Central memory CD8-positive, alpha-beta T cell (primary cell): ENCODE measurements around the gene TTC28.

Source experiments
- ATAC-seq: fragments of 150-1000 bp; cut with Tn5 transposase; replicated peaks from 2 replicates; pipeline ENCODE4 v1.10.0; 2022; ENCODE audit warnings: mild to moderate bottlenecking, moderate FRiP score, moderate number of reproducible peaks; ENCODE audit not compliant: poor library complexity, severe bottlenecking; ENCODE audit errors: extremely low read depth
- DNase-seq, 2 donors: peaks; one replicate each; pipeline ENCODE4 v3.0.0; 2021; ENCODE audit warnings: low spot score in 2 of 2
- H3K27ac Mint-ChIP-seq: one replicate; pipeline ENCODE4 v1.8.0; 2022; ENCODE audit warnings: low read depth, mild to moderate bottlenecking, moderate library complexity, mixed read lengths
- H3K27me3 Mint-ChIP-seq: one replicate; pipeline ENCODE4 v1.8.0; 2022; ENCODE audit warnings: mixed read lengths
- H3K36me3 Mint-ChIP-seq: one replicate; pipeline ENCODE4 v1.8.0; 2022; ENCODE audit warnings: mild to moderate bottlenecking, moderate library complexity, mixed read lengths; ENCODE audit not compliant: insufficient read depth
- H3K4me1 Mint-ChIP-seq: one replicate; pipeline ENCODE4 v1.8.0; 2022; ENCODE audit warnings: mixed read lengths
- H3K4me3 Mint-ChIP-seq: one replicate; pipeline ENCODE4 v1.8.0; 2022; ENCODE audit warnings: mild to moderate bottlenecking, moderate library complexity, mixed read lengths
- H3K9me3 Mint-ChIP-seq: one replicate; pipeline ENCODE4 v1.8.0; 2022; ENCODE audit warnings: mixed read lengths

The TTC28 gene

GRCh38 chr22:28008056-28008455 lies 671.6 kb downstream of the TTC28 start:
- Mint-ChIP-seq H3K36me3 (peaks cover 1% of the 10 kb centered on the region), H3K4me1 (no peaks in the 10 kb centered on the region), H3K4me3 (no peak overlapping the region), H3K9me3 (no peaks in the 10 kb centered on the region), H3K27ac (no peak overlapping the region), H3K27me3 (peaks cover 13% of the 10 kb centered on the region)
- ATAC-seq (no peak), DNase-seq (no peak)

GRCh38 chr22:28006271-28006670 lies 673.4 kb downstream of the TTC28 start:
- Mint-ChIP-seq H3K27ac (no peak overlapping the region), H3K36me3 (peaks cover 1% of the 10 kb centered on the region), H3K9me3 (no peaks in the 10 kb centered on the region), H3K27me3 (peaks cover 13% of the 10 kb centered on the region), H3K4me3 (no peak overlapping the region), H3K4me1 (no peaks in the 10 kb centered on the region)
- DNase-seq (no peak), ATAC-seq (no peak)

- Mint-ChIP-seq H3K9me3 (no peaks in the 10 kb centered on the region), H3K4me3 (no peak overlapping the region), H3K27me3 (peaks cover 13% of the 10 kb centered on the region), H3K4me1 (no peaks in the 10 kb centered on the region), H3K27ac (no peak overlapping the region), H3K36me3 (peaks cover 1% of the 10 kb centered on the region)
- ATAC-seq = no peak
- no peak for DNase-seq
Observed at GRCh38 chr22:28005513-28005912, 674.1 kb downstream of the TTC28 start.

- Mint-ChIP-seq H3K27ac (no peak overlapping the region), H3K27me3 (peaks cover 13% of the 10 kb centered on the region), H3K36me3 (peaks cover 1% of the 10 kb centered on the region), H3K9me3 (no peaks in the 10 kb centered on the region), H3K4me3 (no peak overlapping the region), H3K4me1 (no peaks in the 10 kb centered on the region)
- DNase-seq (no peak), ATAC-seq (no peak)
Observed at GRCh38 chr22:28004021-28004420, 675.6 kb downstream of the TTC28 start.

GRCh38 chr22:28002863-28003565 lies 676.6 kb downstream of the TTC28 start:
- Mint-ChIP-seq H3K9me3 (no peaks in the 10 kb centered on the region), H3K36me3 (peaks cover 1% of the 10 kb centered on the region), H3K4me3 (no peak overlapping the region), H3K27ac (no peak overlapping the region), H3K4me1 (no peaks in the 10 kb centered on the region), H3K27me3 (peaks cover 13% of the 10 kb centered on the region)
- DNase-seq (no peak), ATAC-seq (no peak)

GRCh38 chr22:28002181-28002700 lies 677.4 kb downstream of the TTC28 start:
- H3K27ac Mint-ChIP-seq = no peak overlapping the region
- DNase-seq (no peak), ATAC-seq (no peak)
- H3K9me3 Mint-ChIP-seq = no peaks in the 10 kb centered on the region
- H3K4me1 Mint-ChIP-seq = no peaks in the 10 kb centered on the region
- H3K36me3 Mint-ChIP-seq = peaks cover 1% of the 10 kb centered on the region
- peaks cover 13% of the 10 kb centered on the region for H3K27me3 Mint-ChIP-seq
- no peak overlapping the region for H3K4me3 Mint-ChIP-seq

GRCh38 chr22:28001171-28001835 lies 678.3 kb downstream of the TTC28 start:
- H3K9me3 Mint-ChIP-seq = no peaks in the 10 kb centered on the region
- H3K27ac Mint-ChIP-seq = no peak overlapping the region
- H3K4me3 Mint-ChIP-seq = no peak overlapping the region
- H3K27me3 Mint-ChIP-seq = peaks cover 13% of the 10 kb centered on the region
- no peaks in the 10 kb centered on the region for H3K4me1 Mint-ChIP-seq
- peaks cover 1% of the 10 kb centered on the region for H3K36me3 Mint-ChIP-seq
- ATAC-seq (no peak), DNase-seq (no peak)

GRCh38 chr22:28000361-28000760 lies 679.3 kb downstream of the TTC28 start:
- Mint-ChIP-seq H3K4me3 (no peak overlapping the region), H3K9me3 (no peaks in the 10 kb centered on the region), H3K4me1 (no peaks in the 10 kb centered on the region), H3K27ac (no peak overlapping the region), H3K36me3 (peaks cover 1% of the 10 kb centered on the region), H3K27me3 (peaks cover 13% of the 10 kb centered on the region)
- ATAC-seq (no peak), DNase-seq (no peak)

GRCh38 chr22:27999876-28000275 lies 679.8 kb downstream of the TTC28 start:
- DNase-seq (no peak), ATAC-seq (no peak)
- Mint-ChIP-seq H3K4me3 (no peak overlapping the region), H3K36me3 (peaks cover 1% of the 10 kb centered on the region), H3K27ac (no peak overlapping the region), H3K9me3 (no peaks in the 10 kb centered on the region), H3K4me1 (no peaks in the 10 kb centered on the region), H3K27me3 (peaks cover 13% of the 10 kb centered on the region)

- Mint-ChIP-seq H3K4me1 (no peaks in the 10 kb centered on the region), H3K36me3 (no peaks in the 10 kb centered on the region), H3K27me3 (peaks cover 3% of the 10 kb centered on the region), H3K4me3 (no peak overlapping the region), H3K27ac (no peak overlapping the region), H3K9me3 (no peaks in the 10 kb centered on the region)
- DNase-seq = no peak
- ATAC-seq = no peak
Observed at GRCh38 chr22:27998511-27999410, 680.9 kb downstream of the TTC28 start.

- no peaks in the 10 kb centered on the region for H3K27me3 Mint-ChIP-seq
- DNase-seq = no peak
- H3K4me1 Mint-ChIP-seq = no peaks in the 10 kb centered on the region
- no peak overlapping the region for H3K4me3 Mint-ChIP-seq
- no peak for ATAC-seq
- no peaks in the 10 kb centered on the region for H3K9me3 Mint-ChIP-seq
- H3K27ac Mint-ChIP-seq = no peak overlapping the region
- no peaks in the 10 kb centered on the region for H3K36me3 Mint-ChIP-seq
Observed at GRCh38 chr22:27997538-27997937, 682.1 kb downstream of the TTC28 start.

GRCh38 chr22:27996981-27997380 lies 682.7 kb downstream of the TTC28 start:
- no peak for ATAC-seq
- Mint-ChIP-seq H3K36me3 (no peaks in the 10 kb centered on the region), H3K27me3 (no peaks in the 10 kb centered on the region), H3K27ac (no peak overlapping the region), H3K4me1 (no peaks in the 10 kb centered on the region), H3K4me3 (no peak overlapping the region), H3K9me3 (no peaks in the 10 kb centered on the region)
- no peak for DNase-seq
